Liver (tissue), 9 donors: Measurements from ENCODE around the gene RAD9B. TPM values are rescaled to one million over a fixed set of nuclear protein-coding genes. Genes with fewer than 3 reads are reported as not detected.
"Not testable (repeated sequence)": the region's sequence is repeated elsewhere in the genome, so short reads cannot be mapped to it uniquely, and the experiment has no call there.

Experiments
- DNase-seq: peaks from one replicate; pipeline ENCODE4 v3.0.0-alpha.2; 2017; ENCODE audit warnings: low spot score
- H3K27ac ChIP-seq, 2 donors: one replicate each; pipeline ENCODE4 v1.7.0; 2013; ENCODE audit warnings: inconsistent platforms in 2 of 2, low read length in 2 of 2, control low read depth in 1 of 2, low read depth in 1 of 2, mild to moderate bottlenecking in 1 of 2
- H3K27me3 ChIP-seq, 4 donors: one replicate each; pipeline versions ENCODE4 v1.6.1 to v1.7.0; 2013; ENCODE audit warnings: low read length in 3 of 4, inconsistent platforms in 1 of 4, mild to moderate bottlenecking in 1 of 4, moderate library complexity in 1 of 4; ENCODE audit not compliant: control insufficient read depth in 4 of 4, insufficient read depth in 4 of 4
- H3K36me3 ChIP-seq, 4 donors: one replicate each; pipeline versions ENCODE4 v1.6.1 to v1.7.0; 2013; ENCODE audit warnings: low read length in 3 of 4, mild to moderate bottlenecking in 3 of 4, low read depth in 1 of 4, moderate library complexity in 1 of 4; ENCODE audit not compliant: control insufficient read depth in 4 of 4, insufficient read depth in 3 of 4
- H3K4me1 ChIP-seq, 4 donors: one replicate each; pipeline versions ENCODE4 v1.6.1 to v1.7.0; 2013; ENCODE audit warnings: low read length in 3 of 4, mild to moderate bottlenecking in 3 of 4, moderate library complexity in 1 of 4; ENCODE audit not compliant: control insufficient read depth in 4 of 4, insufficient read depth in 4 of 4
- H3K4me3 ChIP-seq, 3 donors: one replicate each; pipeline versions ENCODE4 v1.6.1 to v1.7.0; 2013; ENCODE audit warnings: low read length in 3 of 3, control low read depth in 1 of 3, low read depth in 1 of 3, mild to moderate bottlenecking in 1 of 3
- H3K9ac ChIP-seq, 2 donors: one replicate each; pipeline ENCODE4 v1.7.0; 2013; ENCODE audit warnings: low read length in 2 of 2, mild to moderate bottlenecking in 2 of 2, moderate library complexity in 2 of 2, control low read depth in 1 of 2, low read depth in 1 of 2
- H3K9me3 ChIP-seq, 4 donors: one replicate each; pipeline versions ENCODE4 v1.6.1 to v1.7.0; 2013; ENCODE audit warnings: low read length in 3 of 4; ENCODE audit not compliant: control insufficient read depth in 4 of 4
- CTCF ChIP-seq: fragments of 150-350 bp; IDR thresholded peaks from 2 replicates; pipeline ENCODE4 v1.5.1; 2017; ENCODE audit warnings: improper control_type of control experiment, low read depth, low read length; ENCODE audit not compliant: missing input control
- EGR1 ChIP-seq, 2 donors: IDR thresholded peaks; 2 replicates each; pipeline ENCODE4 v1.6.1; 2016 to 2018; ENCODE audit warnings: antibody characterized with exemption in 2 of 2, low read depth in 2 of 2
- FOXA2 ChIP-seq: IDR thresholded peaks from 2 replicates; pipeline ENCODE4 v1.6.1; 2016; ENCODE audit warnings: antibody characterized with exemption
- HNF4G ChIP-seq: IDR thresholded peaks from 2 replicates; pipeline ENCODE4 v1.6.1; 2016; ENCODE audit warnings: antibody characterized with exemption
- MAX ChIP-seq: IDR thresholded peaks from 2 replicates; pipeline ENCODE4 v1.6.1; 2016; ENCODE audit warnings: antibody characterized with exemption
- NR2F2 ChIP-seq: IDR thresholded peaks from 2 replicates; pipeline ENCODE4 v1.6.1; 2016; ENCODE audit warnings: antibody characterized with exemption
- SP1 ChIP-seq: IDR thresholded peaks from 2 replicates; pipeline ENCODE4 v1.6.1; 2018; ENCODE audit warnings: antibody characterized with exemption, mild to moderate bottlenecking
- ZBTB33 ChIP-seq: IDR thresholded peaks from 2 replicates; pipeline ENCODE4 v1.6.1; 2016; ENCODE audit warnings: antibody characterized with exemption
- WGBS: extraction: QIAGEN DNeasy Blood & Tissue Kit; methylation state at CpG from one replicate; pipeline ENCODE4 v1.1.7; 2013; 5-methylcytosine and 5-hydroxymethylcytosine counted together
- polyA plus RNA-seq, 2 donors: library from polyadenylated mRNA; stranded (reverse) in 1 of 2; unstranded in 1 of 2; fragments of 200-250 nt in 1 of 2; fragments of >200 nt in 1 of 2; fragmentation: Nextera tagmentation in 1 of 2; extraction: Ambion mirVana in 1 of 2; gene quantifications; one replicate each; pipeline versions ENCODE4 v1.2.1 to v1.2.3, GENCODE V29; 2013 to 2015
- total RNA-seq, 2 donors: library from RNA; depleted of rRNA; stranded (reverse); fragments of >200 nt; gene quantifications; one replicate each; pipeline ENCODE4 v1.2.3, GENCODE V29; 2014
- donor health status: healthy.
- donor health status: healthy.
- donor health status: healthy.
- donor health status: healthy.
- donor health status: healthy.

Gene RAD9B
- total and polyA plus RNA-seq, 4 donors, result 0.14 to 0.56 (median 0.28) TPM

GRCh38 chr12:110543965-110544364 is 41.8 kb downstream of the RAD9B start:
- WGBS, result 77% methylated on average over 4 of the region's 4 CpGs
- peak overlapping the region in 1 of 2 donors; percentile 5 for H3K9ac ChIP-seq
- no peak for DNase-seq
- peaks cover 6 to 21% (median 19%) of the 10 kb centered on the region in 4 donors for H3K4me1 ChIP-seq
- peak overlapping the region; percentile 82 to 84 for H3K27ac ChIP-seq
- H3K36me3 ChIP-seq, result peaks cover 0 to 7% (median 2%) of the 10 kb centered on the region in 4 donors
- no peaks in the 10 kb centered on the region for H3K27me3 ChIP-seq
- H3K9me3 ChIP-seq, result no peaks in the 10 kb centered on the region
- no peak overlapping the region for H3K4me3 ChIP-seq
- TF ChIP-seq SP1 (no peak), MAX (peak; percentile 2), FOXA2 (no peak), ZBTB33 (peak; percentile 39), EGR1 (IDR thresholded peaks at IDR 0.05; ENCODE audit: low read depth in 2 of 2) (no peak), CTCF (no peak), HNF4G (no peak)

DNA sequence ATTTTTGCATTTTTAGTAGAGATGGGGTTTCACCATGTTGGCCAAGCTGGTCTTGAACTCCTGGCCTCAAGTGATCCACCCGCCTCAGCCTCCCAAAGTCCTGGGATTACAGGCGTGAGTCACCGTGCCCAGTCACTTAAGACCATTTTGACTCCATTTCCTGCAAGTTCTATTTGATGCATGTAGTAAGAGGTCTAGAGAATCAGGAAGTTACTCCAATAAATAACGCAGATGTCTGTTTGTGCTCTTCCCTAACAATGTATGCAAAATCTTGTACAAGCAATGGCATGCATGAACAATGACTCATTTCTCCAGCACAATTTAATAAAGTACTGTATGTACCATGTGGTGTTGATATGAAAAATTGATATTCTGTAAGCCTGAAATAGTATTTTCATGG is 43.1 kb downstream of the RAD9B start:
- H3K4me3 ChIP-seq, H3K27ac ChIP-seq, H3K27me3 ChIP-seq, H3K9me3 ChIP-seq, H3K9ac ChIP-seq, DNase-seq, H3K36me3 ChIP-seq: not testable (repeated sequence)
- WGBS, result 92% methylated on average over 4 of the region's 4 CpGs
- peaks cover 8 to 25% (median 19%) of the 10 kb centered on the region in 4 donors for H3K4me1 ChIP-seq

DNA sequence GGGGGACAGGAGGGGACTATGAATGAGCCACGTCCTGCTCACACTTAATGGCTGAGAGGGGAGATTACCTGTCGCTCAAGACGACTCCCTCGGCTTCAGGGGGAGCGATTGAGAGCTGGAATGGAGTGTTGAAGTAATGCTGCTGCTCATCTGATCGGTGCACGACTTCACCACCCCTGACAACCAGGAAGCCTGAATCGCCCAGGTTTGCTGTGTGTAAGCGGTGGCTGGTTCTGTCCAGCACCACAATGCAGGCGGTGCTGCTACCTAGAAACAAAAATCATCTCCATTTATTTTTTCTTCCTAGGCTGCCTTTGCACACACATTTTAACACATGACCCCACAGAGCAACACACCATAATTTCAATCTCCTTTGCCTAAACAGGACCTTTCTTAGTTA is 43.7 kb downstream of the RAD9B start:
- 97% methylated on average over 10 of the region's 10 CpGs for WGBS
- Histone ChIP-seq H3K9ac (no peak overlapping the region), H3K4me1 (peaks cover 10 to 29% (median 23%) of the 10 kb centered on the region in 4 donors), H3K27ac (no peak overlapping the region), H3K27me3 (no peaks in the 10 kb centered on the region), H3K9me3 (no peaks in the 10 kb centered on the region), H3K4me3 (no peak overlapping the region), H3K36me3 (peaks cover 0 to 7% (median 1%) of the 10 kb centered on the region in 4 donors)
- no peak for TF ChIP-seq CTCF
- TF ChIP-seq SP1, result no peak
- TF ChIP-seq NR2F2, result no peak
- no peak for DNase-seq
